Mammary epithelial cell (primary cell): Measurements from ENCODE around the gene MAN2A2.
"Not testable (repeated sequence)": the region's sequence is repeated elsewhere in the genome, so short reads cannot be mapped to it uniquely, and the experiment has no call there.

Experiments used
- EZH2 ChIP-seq: IDR thresholded peaks from 2 replicates; pipeline ENCODE4 v1.6.1; 2012; ENCODE audit warnings: low read length, inconsistent platforms, borderline replicate concordance
- TF ChIP-seq, protein P1 (sequence below), 2 donors: IDR thresholded peaks in 1 of 2; conservative IDR thresholded peaks in 1 of 2; 2 replicates each; pipeline ENCODE4 v1.5.1; 2011 to 2012; ENCODE audit warnings: inconsistent platforms in 2 of 2, low read length in 2 of 2, mild to moderate bottlenecking in 2 of 2, control low read depth in 1 of 2, low read depth in 1 of 2; ENCODE audit not compliant: insufficient read depth in 1 of 2; ENCODE audit errors: extremely low read depth in 1 of 2

DNA sequence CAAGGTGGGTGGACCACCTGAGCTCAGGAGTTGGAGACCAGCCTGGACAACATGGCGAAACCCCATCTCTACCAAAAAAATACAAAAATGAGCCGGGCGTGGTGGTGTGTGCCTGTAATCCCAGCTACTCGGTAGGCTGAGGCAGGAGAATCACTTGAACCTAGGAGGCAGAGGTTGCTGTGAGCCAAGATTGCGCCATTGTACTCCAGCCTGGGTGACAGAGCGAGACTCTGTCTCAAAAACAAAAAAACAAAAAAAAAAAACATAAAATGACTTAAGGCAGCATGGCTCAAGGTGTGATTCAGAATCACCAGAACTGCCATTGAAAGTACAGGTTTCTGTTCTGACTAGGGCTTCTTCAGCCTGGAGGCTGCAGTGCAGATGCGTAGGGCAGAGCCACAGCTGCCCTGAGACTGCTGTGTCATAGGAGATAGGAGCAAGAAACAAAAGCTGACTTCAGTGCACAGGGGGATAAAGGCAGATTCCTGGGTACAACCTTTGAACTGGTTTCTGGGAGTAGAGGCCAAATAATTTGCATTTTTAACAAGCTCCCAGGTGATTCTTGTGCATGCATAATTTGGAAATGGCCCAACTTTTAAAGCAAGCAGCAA, 19.7 kb downstream of the MAN2A2 start:
- TF ChIP-seq, protein P1, sequence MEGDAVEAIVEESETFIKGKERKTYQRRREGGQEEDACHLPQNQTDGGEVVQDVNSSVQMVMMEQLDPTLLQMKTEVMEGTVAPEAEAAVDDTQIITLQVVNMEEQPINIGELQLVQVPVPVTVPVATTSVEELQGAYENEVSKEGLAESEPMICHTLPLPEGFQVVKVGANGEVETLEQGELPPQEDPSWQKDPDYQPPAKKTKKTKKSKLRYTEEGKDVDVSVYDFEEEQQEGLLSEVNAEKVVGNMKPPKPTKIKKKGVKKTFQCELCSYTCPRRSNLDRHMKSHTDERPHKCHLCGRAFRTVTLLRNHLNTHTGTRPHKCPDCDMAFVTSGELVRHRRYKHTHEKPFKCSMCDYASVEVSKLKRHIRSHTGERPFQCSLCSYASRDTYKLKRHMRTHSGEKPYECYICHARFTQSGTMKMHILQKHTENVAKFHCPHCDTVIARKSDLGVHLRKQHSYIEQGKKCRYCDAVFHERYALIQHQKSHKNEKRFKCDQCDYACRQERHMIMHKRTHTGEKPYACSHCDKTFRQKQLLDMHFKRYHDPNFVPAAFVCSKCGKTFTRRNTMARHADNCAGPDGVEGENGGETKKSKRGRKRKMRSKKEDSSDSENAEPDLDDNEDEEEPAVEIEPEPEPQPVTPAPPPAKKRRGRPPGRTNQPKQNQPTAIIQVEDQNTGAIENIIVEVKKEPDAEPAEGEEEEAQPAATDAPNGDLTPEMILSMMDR (conservative IDR thresholded peaks at IDR 0.05 in 1 of 2, IDR thresholded peaks at IDR 0.05 in 1 of 2; ENCODE audit: extremely low read depth in 1 of 2, insufficient read depth in 1 of 2, low read depth in 1 of 2, low read length in 2 of 2) = not testable (repeated sequence)
- not testable (repeated sequence) for TF ChIP-seq EZH2
